ENCODE measurements around the gene NSDHL.

- TF ChIP-seq TBP (CRISPR knock-in tag; IDR thresholded peaks at IDR 0.05), result no peak
- TF ChIP-seq GTF2F1 (IDR thresholded peaks at IDR 0.05; ENCODE audit: low read length), result no peak
- TF ChIP-seq CTCF (CRISPR knock-in tag; IDR thresholded peaks at IDR 0.05), result no peak
- TF ChIP-seq JUND (CRISPR knock-in tag; IDR thresholded peaks at IDR 0.05), result no peak
- TF ChIP-seq RNF2 (conservative IDR thresholded peaks at IDR 0.05; ENCODE audit: low read depth), result no peak
- no peak for TF ChIP-seq BRD4 (CRISPR knock-in tag; IDR thresholded peaks at IDR 0.05)
- TF ChIP-seq POLR2AphosphoS2 (IDR thresholded peaks at IDR 0.05; ENCODE audit: low read depth, low read length), result no peak
- no peak for TF ChIP-seq POLR2AphosphoS5 (IDR thresholded peaks at IDR 0.05; ENCODE audit: low read depth, low read length)
- TF ChIP-seq TAF1 (CRISPR knock-in tag; IDR thresholded peaks at IDR 0.05), result no peak
Measured at GRCh38 chrX:152899874-152900719, 69.2 kb downstream of the NSDHL start.

Data from HepG2 (cell line).